Measurements from ENCODE around the gene SMPD4. TPM values are rescaled to one million over a fixed set of nuclear protein-coding genes. Genes with fewer than 3 reads are reported as not detected.
"Not testable (repeated sequence)": the region's sequence is repeated elsewhere in the genome, so short reads cannot be mapped to it uniquely, and the experiment has no call there.

Gene SMPD4
- polyA plus RNA-seq, 1 donor = 34.5 TPM

GRCh38 chr2:130141645-130142370 lies 39.6 kb downstream of the SMPD4 start:
- DNase-seq (ENCODE audit: low read depth) = not testable (repeated sequence)

GRCh38 chr2:130141002-130141401 lies 40.4 kb downstream of the SMPD4 start:
- not testable (repeated sequence) for DNase-seq (ENCODE audit: low read depth)

- not testable (repeated sequence) for DNase-seq (ENCODE audit: low read depth)
Measured at GRCh38 chr2:130140516-130140915, 40.9 kb downstream of the SMPD4 start.

GRCh38 chr2:130139331-130140280 lies 41.8 kb downstream of the SMPD4 start:
- DNase-seq (ENCODE audit: low read depth) = not testable (repeated sequence)

GRCh38 chr2:130138841-130139251 lies 42.6 kb downstream of the SMPD4 start:
- not testable (repeated sequence) for DNase-seq (ENCODE audit: low read depth)

- DNase-seq (ENCODE audit: low read depth) = not testable (repeated sequence)
Measured at GRCh38 chr2:130138326-130138725, 43.1 kb downstream of the SMPD4 start.

GRCh38 chr2:130137118-130137517 lies 44.3 kb downstream of the SMPD4 start:
- DNase-seq (ENCODE audit: low read depth) = not testable (repeated sequence)

- not testable (repeated sequence) for DNase-seq (ENCODE audit: low read depth)
Measured at GRCh38 chr2:130136546-130136945, 44.9 kb downstream of the SMPD4 start.

GRCh38 chr2:130135692-130136541 lies 45.5 kb downstream of the SMPD4 start:
- DNase-seq (ENCODE audit: low read depth) = no peak

GRCh38 chr2:130129120-130129829 lies 52.1 kb downstream of the SMPD4 start, which contains the start of gene POTEF:
POTEF (minus strand) TSS chr2:130129222; CDS start chr2:130120515, 8,707 bp downstream.
- not testable (repeated sequence) for DNase-seq (ENCODE audit: low read depth)

GRCh38 chr2:130128464-130128863 lies 52.9 kb downstream of the SMPD4 start:
- not testable (repeated sequence) for DNase-seq (ENCODE audit: low read depth)

GRCh38 chr2:130127726-130128125 lies 53.7 kb downstream of the SMPD4 start:
- DNase-seq (ENCODE audit: low read depth) = not testable (repeated sequence)

GRCh38 chr2:130120924-130121323 lies 60.5 kb downstream of the SMPD4 start:
- DNase-seq (ENCODE audit: low read depth) = not testable (repeated sequence)

GRCh38 chr2:130102597-130103363 lies 78.6 kb downstream of the SMPD4 start:
- not testable (repeated sequence) for DNase-seq (ENCODE audit: low read depth)

Other genes starting within 250 kb of the SMPD4 start
- 0.24 TPM for gene RAB6C, start 201.9 kb downstream of the SMPD4 start, polyA plus RNA-seq (ENCODE audit: insufficient read length)
- gene POTEF, start 52.4 kb downstream of the SMPD4 start, polyA plus RNA-seq (ENCODE audit: insufficient read length) = 0.05 TPM
- 1.1 TPM for gene CCDC74B, start 36.5 kb downstream of the SMPD4 start, polyA plus RNA-seq (ENCODE audit: insufficient read length)
- gene MZT2B, start 660 bp upstream of the SMPD4 start, polyA plus RNA-seq (ENCODE audit: insufficient read length) = 133 TPM
- gene TUBA3E, start 16.8 kb upstream of the SMPD4 start, polyA plus RNA-seq (ENCODE audit: insufficient read length) = not detected
- 39.8 TPM for gene IMP4, start 161.3 kb upstream of the SMPD4 start, polyA plus RNA-seq (ENCODE audit: insufficient read length)
- gene PTPN18, start 174.5 kb upstream of the SMPD4 start, polyA plus RNA-seq (ENCODE audit: insufficient read length) = 19.9 TPM

Data from forelimb muscle (tissue), 1 donor.